ENCODE data around the gene AVPR2. TPM values are rescaled to one million over a fixed set of nuclear protein-coding genes. Genes with fewer than 3 reads are reported as not detected.

AVPR2 gene
- total RNA-seq, 8 experiments from 2014 or later, result 0.11 to 1.4 (median 0.19) TPM; not detected in 3

- in situ Hi-C loops (cut with MboI; ENCODE audit: low pct_unique_long_range_greater_than_20kb in 2 of 9, low sequenced_read_pairs in 9 of 9, unreplicated experiment in 9 of 9), result no loop called here
- no peak for ATAC-seq (replicated peaks in 6 of 8)
These were observed 13.4 kb downstream of the AVPR2 start for GRCh38 chrX:153917869-153918268.

GRCh38 chrX:153919281-153919680, 14.8 kb downstream of the AVPR2 start:
- Histone ChIP-seq H3K27ac (no peak overlapping the region), H3K4me3 (no peak overlapping the region), H3K4me1 (replicated peaks in 1 of 2) (peaks cover 12 to 20% of the 10 kb centered on the region in 2 donors)
- no peak for ATAC-seq (replicated peaks in 6 of 8)
- 69% methylated on average over 6 of the region's 13 CpGs; no CpG with 5 or more reads in 9 of the 10 experiments for WGBS, 10 experiments
- in situ Hi-C loops (cut with MboI; ENCODE audit: low pct_unique_long_range_greater_than_20kb in 2 of 9, low sequenced_read_pairs in 9 of 9, unreplicated experiment in 9 of 9), result no loop called here

More at GRCh38 chrX:153917869-153918268, 13.4 kb downstream of the AVPR2 start:
- Histone ChIP-seq H3K27ac (no peak overlapping the region), H3K4me3 (no peak overlapping the region), H3K4me1 (replicated peaks in 1 of 2) (peaks cover 11 to 20% of the 10 kb centered on the region in 2 donors)
- WGBS, 10 experiments, result 70 to 100% (median 90%) methylated on average over 1 to 4 of the region's 6 CpGs; no CpG with 5 or more reads in 6 of the 10 experiments

GRCh38 chrX:153920546-153920945, 16.1 kb downstream of the AVPR2 start:
- no peak overlapping the region for H3K4me3 ChIP-seq
- no CpG with 5 or more reads among the region's 14 CpGs for WGBS, 10 experiments
- peaks cover 17 to 20% of the 10 kb centered on the region in 2 donors for H3K4me1 ChIP-seq (replicated peaks in 1 of 2)
- H3K27ac ChIP-seq, result no peak overlapping the region
- in situ Hi-C loops (cut with MboI; ENCODE audit: low pct_unique_long_range_greater_than_20kb in 2 of 9, low sequenced_read_pairs in 9 of 9, unreplicated experiment in 9 of 9), result no loop called here
- no peak for ATAC-seq (replicated peaks in 6 of 8)

- WGBS, 10 experiments, result 68% methylated on average over 5 of the region's 16 CpGs; no CpG with 5 or more reads in 9 of the 10 experiments
- Histone ChIP-seq H3K4me1 (replicated peaks in 1 of 2) (peaks cover 19 to 24% of the 10 kb centered on the region in 2 donors), H3K4me3 (no peak overlapping the region), H3K27ac (peak overlapping the region; percentile 72 to 73)
- in situ Hi-C loops (cut with MboI; ENCODE audit: low pct_unique_long_range_greater_than_20kb in 2 of 9, low sequenced_read_pairs in 9 of 9, unreplicated experiment in 9 of 9), result no loop called here
- peak in 2 of 8 experiments; percentile 2 to 13 for ATAC-seq (replicated peaks in 6 of 8)
These were observed 16.6 kb downstream of the AVPR2 start for GRCh38 chrX:153921070-153921469.

- Histone ChIP-seq H3K4me3 (no peak overlapping the region), H3K4me1 (replicated peaks in 1 of 2) (peaks cover 26 to 31% of the 10 kb centered on the region in 2 donors), H3K27ac (peak overlapping the region; percentile 72 to 73)
- in situ Hi-C loops (cut with MboI; ENCODE audit: low pct_unique_long_range_greater_than_20kb in 2 of 9, low sequenced_read_pairs in 9 of 9, unreplicated experiment in 9 of 9), result no loop called here
- 63 to 73% methylated on average over 3 to 6 of the region's 40 CpGs; no CpG with 5 or more reads in 8 of the 10 experiments for WGBS, 10 experiments
- peak in 6 of 8 experiments; percentile 19 to 53 (median 45) for ATAC-seq (replicated peaks in 6 of 8)
These were observed 17.3 kb downstream of the AVPR2 start for GRCh38 chrX:153921511-153922446.

- Histone ChIP-seq H3K4me1 (replicated peaks in 1 of 2) (peaks cover 30 to 37% of the 10 kb centered on the region in 2 donors), H3K27ac (no peak overlapping the region), H3K4me3 (no peak overlapping the region)
- in situ Hi-C loops (cut with MboI; ENCODE audit: low pct_unique_long_range_greater_than_20kb in 2 of 9, low sequenced_read_pairs in 9 of 9, unreplicated experiment in 9 of 9), result no loop called here
- ATAC-seq (replicated peaks in 6 of 8), result peak in 2 of 8 experiments; percentile 5 to 52
- WGBS, 10 experiments, result 0 to 60% (median 5%) methylated on average over 1 to 4 of the region's 25 CpGs; no CpG with 5 or more reads in 7 of the 10 experiments
These were observed 18.7 kb downstream of the AVPR2 start for GRCh38 chrX:153922932-153923857.

- 0 to 60% (median 42%) methylated on average over 2 to 3 of the region's 14 CpGs; no CpG with 5 or more reads in 7 of the 10 experiments for WGBS, 10 experiments
- H3K27ac ChIP-seq, result no peak overlapping the region
- peaks cover 34 to 40% of the 10 kb centered on the region in 2 donors for H3K4me1 ChIP-seq (replicated peaks in 1 of 2)
- in situ Hi-C loops (cut with MboI; ENCODE audit: low pct_unique_long_range_greater_than_20kb in 2 of 9, low sequenced_read_pairs in 9 of 9, unreplicated experiment in 9 of 9), result no loop called here
- H3K4me3 ChIP-seq, result no peak overlapping the region
- ATAC-seq (replicated peaks in 6 of 8), result peak in 3 of 8 experiments; percentile 2 to 4 (median 2)
These were observed 19.8 kb downstream of the AVPR2 start for GRCh38 chrX:153924149-153924861.

DNA sequence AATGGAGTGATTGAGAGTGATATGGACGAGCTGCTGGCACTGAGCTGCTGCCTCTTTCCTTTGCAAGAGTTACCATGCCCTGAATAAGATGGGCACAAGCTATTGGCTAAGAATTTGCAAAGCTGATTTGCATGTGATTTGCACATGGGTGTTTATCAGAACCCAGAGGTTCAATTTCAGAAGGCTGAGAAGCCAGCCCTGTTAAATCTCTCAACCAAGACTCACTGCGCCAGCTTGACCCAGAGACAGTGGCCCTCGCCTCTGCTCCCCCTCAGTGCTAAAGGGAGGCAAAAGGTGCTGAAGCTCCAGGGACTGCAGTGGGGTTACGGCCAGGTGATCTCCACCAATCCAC, 20.9 kb downstream of the AVPR2 start:
- 56% methylated on average over 3 of the region's 4 CpGs; no CpG with 5 or more reads in 9 of the 10 experiments for WGBS, 10 experiments
- in situ Hi-C loops (cut with MboI; ENCODE audit: low pct_unique_long_range_greater_than_20kb in 2 of 9, low sequenced_read_pairs in 9 of 9, unreplicated experiment in 9 of 9), result no loop called here
- Histone ChIP-seq H3K4me3 (no peak overlapping the region), H3K4me1 (replicated peaks in 1 of 2) (peaks cover 34 to 40% of the 10 kb centered on the region in 2 donors), H3K27ac (no peak overlapping the region)
- no peak for ATAC-seq (replicated peaks in 6 of 8)

- in situ Hi-C loops (cut with MboI; ENCODE audit: low pct_unique_long_range_greater_than_20kb in 2 of 9, low sequenced_read_pairs in 9 of 9, unreplicated experiment in 9 of 9), result no loop called here
These were observed 21.5 kb downstream of the AVPR2 start, which contains the start of gene ARHGAP4 for GRCh38 chrX:153925739-153926551. ARHGAP4 (minus strand) TSS chrX:153926264; CDS start chrX:153926202, 62 bp downstream.

GRCh38 chrX:153926552-153926857, 22.0 kb downstream of the AVPR2 start:
- Histone ChIP-seq H3K4me1 (replicated peaks in 1 of 2) (peaks cover 31% of the 10 kb centered on the region in 2 donors), H3K4me3 (peak overlapping the region in 2 of 5 donors; percentile 62 to 88), H3K27ac (peak overlapping the region; percentile 98 to 99)
- in situ Hi-C loops (cut with MboI; ENCODE audit: low pct_unique_long_range_greater_than_20kb in 2 of 9, low sequenced_read_pairs in 9 of 9, unreplicated experiment in 9 of 9), result no loop called here
- ATAC-seq (replicated peaks in 6 of 8), result no peak
- no CpG with 5 or more reads among the region's 4 CpGs for WGBS, 10 experiments

More at GRCh38 chrX:153925739-153926551, 21.5 kb downstream of the AVPR2 start, which contains the start of gene ARHGAP4:
- WGBS, 10 experiments, result 60% methylated on average over 2 of the region's 59 CpGs; no CpG with 5 or more reads in 9 of the 10 experiments
- Histone ChIP-seq H3K27ac (peak within 1 kb of the TSS; percentile 98 to 99), H3K4me3 (peak within 1 kb of the TSS; percentile 48 to 88 (median 62)), H3K4me1 (replicated peaks in 1 of 2) (peaks cover 34 to 37% of the 10 kb centered on the region in 2 donors)
- ATAC-seq (replicated peaks in 6 of 8), result no peak

DNA sequence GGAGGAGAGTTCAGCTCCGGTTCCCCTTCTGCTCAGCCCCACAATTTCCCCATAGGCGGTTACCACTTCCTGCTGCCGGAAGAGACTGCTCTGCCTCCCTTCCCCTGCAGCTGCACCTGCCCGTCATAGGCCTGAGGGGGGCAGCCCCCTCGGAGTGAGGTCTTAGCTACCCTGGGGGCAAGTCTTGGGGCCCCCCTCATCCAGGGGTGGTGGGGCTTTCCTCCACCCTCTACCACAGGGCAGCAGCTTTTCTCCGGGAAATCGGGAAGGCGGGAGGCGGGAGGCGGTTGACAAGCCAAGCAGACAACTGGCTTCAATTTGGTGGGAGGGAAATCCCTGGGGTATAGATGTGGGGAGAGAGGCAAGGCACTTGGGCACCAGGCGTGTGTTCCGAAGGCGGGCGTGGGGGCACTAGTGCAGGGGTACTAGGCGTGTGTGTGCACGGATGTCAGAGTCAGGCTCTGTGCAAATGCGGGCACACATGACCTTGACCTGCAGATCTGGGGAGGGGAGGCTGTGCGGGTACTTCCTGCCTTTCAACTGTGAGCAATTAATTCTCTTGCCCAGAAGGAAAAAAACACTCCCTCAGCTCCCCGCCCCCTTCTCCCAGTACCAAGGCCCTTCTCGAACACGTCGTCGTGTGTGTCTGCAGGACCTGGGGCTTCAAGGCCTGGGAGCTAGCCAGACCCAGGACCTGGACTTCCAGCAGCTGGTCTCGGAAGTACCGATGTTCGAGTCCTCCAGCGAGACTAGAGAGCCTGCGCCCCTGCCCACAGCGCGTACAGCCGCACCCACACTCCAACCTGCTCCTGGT, 22.6 kb downstream of the AVPR2 start:
- peak in 5 of 8 experiments; percentile 0 to 19 (median 10) for ATAC-seq (replicated peaks in 6 of 8)
- 0 to 31% methylated on average over 1 to 8 of the region's 31 CpGs; no CpG with 5 or more reads in 8 of the 10 experiments for WGBS, 10 experiments
- in situ Hi-C loops (cut with MboI; ENCODE audit: low pct_unique_long_range_greater_than_20kb in 2 of 9, low sequenced_read_pairs in 9 of 9, unreplicated experiment in 9 of 9), result no loop called here
- Histone ChIP-seq H3K4me3 (peak overlapping the region; percentile 48 to 88 (median 62)), H3K27ac (peak overlapping the region; percentile 98 to 99), H3K4me1 (replicated peaks in 1 of 2) (peaks cover 25 to 26% of the 10 kb centered on the region in 2 donors)

Measured in motor neuron (in vitro differentiated cells).